ENCODE data around the gene ITGA3. TPM values are rescaled to one million over a fixed set of nuclear protein-coding genes. Genes with fewer than 3 reads are reported as not detected.

Gene ITGA3
- total RNA-seq, 1 experiment from 2014 or later, result 392 TPM

GRCh38 chr17:50046667-50047066 lies 9.2 kb upstream of the ITGA3 start:
- Histone ChIP-seq H3K36me3 (ENCODE audit: control insufficient read depth in 1 of 2, insufficient read depth in 2 of 2, low read length in 2 of 2) (no peaks in the 10 kb centered on the region), H3K4me3 (replicated peaks in 1 of 2; ENCODE audit: low read depth in 1 of 2, low read length in 2 of 2) (no peak overlapping the region), H3K4me1 (ENCODE audit: control insufficient read depth in 1 of 2, insufficient read depth in 2 of 2, low read length in 2 of 2) (peaks cover 47 to 68% of the 10 kb centered on the region in 2 experiments), H3K27ac (ENCODE audit: low read depth, low read length) (no peak overlapping the region), H2AFZ (ENCODE audit: low read depth, low read length, poor library complexity, severe bottlenecking) (no peak overlapping the region), H3K9me2 (ENCODE audit: insufficient read depth) (no peaks in the 10 kb centered on the region), H3K9me3 (ENCODE audit: control insufficient read depth in 1 of 2, insufficient read depth in 1 of 2, low read depth in 1 of 2, low read length in 2 of 2) (no peaks in the 10 kb centered on the region), H3K27me3 (ENCODE audit: insufficient read depth, low read length) (no peaks in the 10 kb centered on the region), H3K79me2 (ENCODE audit: insufficient read depth, low read length) (no peaks in the 10 kb centered on the region), H4K20me1 (ENCODE audit: insufficient read depth) (no peaks in the 10 kb centered on the region), H3K9ac (ENCODE audit: low read length) (no peak overlapping the region), H3K4me2 (ENCODE audit: low read length) (no peak overlapping the region)
- ATAC-seq, result no peak
- DNase-seq (ENCODE audit: low read depth, low spot score), result no peak
- CTCF ChIA-PET, result interaction anchor here (1.8 kb wide), 1 partner anchor 33 kb away, joined by 4 read pairs; no protein-coding TSS in a partner anchor
- RAD21 ChIA-PET (ENCODE audit: low non-redundant PET in 1 of 2, low total read pairs in 2 of 2, uncharacterized antibody in 2 of 2, unreplicated experiment in 2 of 2), result no interaction called here
- TF ChIP-seq YY1 (IDR thresholded peaks at IDR 0.05; ENCODE audit: extremely low read depth, insufficient replicate concordance, low read depth, low read length), result no peak
- TF ChIP-seq SRF (IDR thresholded peaks at IDR 0.05; ENCODE audit: low read depth), result no peak
- TF ChIP-seq FOSL1 (IDR thresholded peaks at IDR 0.05; ENCODE audit: low read depth), result no peak
- no peak for TF ChIP-seq CTCF (IDR thresholded peaks at IDR 0.05 in 2 of 3, conservative IDR thresholded peaks at IDR 0.05 in 1 of 3; ENCODE audit: borderline replicate concordance in 1 of 3, insufficient read depth in 1 of 3, low read depth in 2 of 3, low read length in 2 of 3)
- TF ChIP-seq ELF1 (IDR thresholded peaks at IDR 0.05; ENCODE audit: borderline replicate concordance, low read depth), result no peak
- POLR2A ChIA-PET, result interaction anchor here (0.9 to 2.8 kb wide), 2 partner anchors 8 to 11 kb away, joined by 3 to 17 read pairs; partner anchors contain the start of gene ITGA3
- intact Hi-C loops (cut with micrococcal nuclease), result no loop called here
- BruUV-seq (replicated peaks), result no TSS peak

- no TSS peak for BruUV-seq (replicated peaks)
- Histone ChIP-seq H3K27me3 (ENCODE audit: insufficient read depth, low read length) (no peaks in the 10 kb centered on the region), H3K9me3 (ENCODE audit: control insufficient read depth in 1 of 2, insufficient read depth in 1 of 2, low read depth in 1 of 2, low read length in 2 of 2) (no peaks in the 10 kb centered on the region), H2AFZ (ENCODE audit: low read depth, low read length, poor library complexity, severe bottlenecking) (no peak overlapping the region), H4K20me1 (ENCODE audit: insufficient read depth) (no peaks in the 10 kb centered on the region), H3K4me2 (ENCODE audit: low read length) (peak overlapping the region; percentile 60), H3K79me2 (ENCODE audit: insufficient read depth, low read length) (no peaks in the 10 kb centered on the region), H3K36me3 (ENCODE audit: control insufficient read depth in 1 of 2, insufficient read depth in 2 of 2, low read length in 2 of 2) (no peaks in the 10 kb centered on the region), H3K9ac (ENCODE audit: low read length) (peak overlapping the region; percentile 26; the same call in 1 of the 2 replicates), H3K4me3 (replicated peaks in 1 of 2; ENCODE audit: low read depth in 1 of 2, low read length in 2 of 2) (peak overlapping the region in 1 of 2 experiments; percentile 7; a peak in 1 of 4 replicates), H3K27ac (ENCODE audit: low read depth, low read length) (peak overlapping the region; percentile 12; the same call in 1 of the 2 replicates), H3K4me1 (ENCODE audit: control insufficient read depth in 1 of 2, insufficient read depth in 2 of 2, low read length in 2 of 2) (peaks cover 52 to 72% of the 10 kb centered on the region in 2 experiments), H3K9me2 (ENCODE audit: insufficient read depth) (no peaks in the 10 kb centered on the region)
- ChIA-PET RAD21 (ENCODE audit: low non-redundant PET in 1 of 2, low total read pairs in 2 of 2, uncharacterized antibody in 2 of 2, unreplicated experiment in 2 of 2) (no interaction called here), POLR2A (interaction anchor here (0.9 kb wide), 1 partner anchor 12 kb away, joined by 3 read pairs; no protein-coding TSS in a partner anchor), CTCF (no interaction called here)
- intact Hi-C loops (cut with micrococcal nuclease), result no loop called here
- ATAC-seq (no peak), DNase-seq (ENCODE audit: low read depth, low spot score) (no peak)
- TF ChIP-seq EZH2phosphoT487 (IDR thresholded peaks at IDR 0.05; ENCODE audit: borderline replicate concordance) (no peak), SIN3A (IDR thresholded peaks at IDR 0.05; ENCODE audit: low read depth) (no peak), SP1 (IDR thresholded peaks at IDR 0.05; ENCODE audit: low read depth) (no peak), ZFX (IDR thresholded peaks at IDR 0.05) (no peak), FOSL1 (IDR thresholded peaks at IDR 0.05; ENCODE audit: low read depth) (no peak), ZNF274 (IDR thresholded peaks at IDR 0.05; ENCODE audit: low read depth, low read length) (no peak), MAX (IDR thresholded peaks at IDR 0.05) (no peak), ELF1 (IDR thresholded peaks at IDR 0.05; ENCODE audit: borderline replicate concordance, low read depth) (no peak), EZH2 (IDR thresholded peaks at IDR 0.05) (no peak), POLR2A (IDR thresholded peaks at IDR 0.05; ENCODE audit: borderline replicate concordance, extremely low read depth, insufficient read depth, insufficient read length) (no peak), REST (IDR thresholded peaks at IDR 0.05; ENCODE audit: low read depth) (no peak), TCF7L2 (IDR thresholded peaks at IDR 0.05; ENCODE audit: borderline replicate concordance, extremely low read depth, insufficient read depth, insufficient read length) (no peak)
These were observed 8.8 kb upstream of the ITGA3 start for GRCh38 chr17:50047083-50047482.
